ENCODE results near the gene OR8K1. TPM values are rescaled to one million over a fixed set of nuclear protein-coding genes. Genes with fewer than 3 reads are reported as not detected.

OR8K1 gene
- total and polyA plus RNA-seq, 7 donors: not detected

- Histone ChIP-seq H3K4me3 (no peak overlapping the region), H3K9me3 (no peaks in the 10 kb centered on the region), H3K27ac (no peak overlapping the region), H3K36me3 (no peaks in the 10 kb centered on the region), H3K27me3 (no peaks in the 10 kb centered on the region), H3K4me1 (no peaks in the 10 kb centered on the region)
- 88 to 89% methylated on average over 2 of the region's 2 CpGs for WGBS, 2 donors
- DNase-seq: no peak
- no peak for TF ChIP-seq CTCF (IDR thresholded peaks at IDR 0.05)
- no peak for TF ChIP-seq EP300 (IDR thresholded peaks at IDR 0.05)
- TF ChIP-seq POLR2A (IDR thresholded peaks at IDR 0.05): no peak
- TF ChIP-seq POLR2AphosphoS5 (IDR thresholded peaks at IDR 0.05): no peak
- intact Hi-C loops (cut with DNase I): no loop called here
Observed at GRCh38 chr11:56380120-56380519, 34.3 kb downstream of the OR8K1 start.

GRCh38 chr11:56394381-56394780 lies 48.5 kb downstream of the OR8K1 start:
- no peak for DNase-seq
- Histone ChIP-seq H3K9me3 (no peaks in the 10 kb centered on the region), H3K4me3 (no peak overlapping the region), H3K27ac (no peak overlapping the region), H3K4me1 (no peaks in the 10 kb centered on the region), H3K36me3 (no peaks in the 10 kb centered on the region), H3K27me3 (no peaks in the 10 kb centered on the region)
- intact Hi-C loops (cut with DNase I): no loop called here
- TF ChIP-seq EP300 (IDR thresholded peaks at IDR 0.05): no peak
- TF ChIP-seq POLR2A (IDR thresholded peaks at IDR 0.05): no peak
- no peak for TF ChIP-seq POLR2AphosphoS5 (IDR thresholded peaks at IDR 0.05)
- no peak for TF ChIP-seq CTCF (IDR thresholded peaks at IDR 0.05)
- WGBS, 2 donors: 73 to 83% methylated on average over 3 of the region's 3 CpGs

DNA sequence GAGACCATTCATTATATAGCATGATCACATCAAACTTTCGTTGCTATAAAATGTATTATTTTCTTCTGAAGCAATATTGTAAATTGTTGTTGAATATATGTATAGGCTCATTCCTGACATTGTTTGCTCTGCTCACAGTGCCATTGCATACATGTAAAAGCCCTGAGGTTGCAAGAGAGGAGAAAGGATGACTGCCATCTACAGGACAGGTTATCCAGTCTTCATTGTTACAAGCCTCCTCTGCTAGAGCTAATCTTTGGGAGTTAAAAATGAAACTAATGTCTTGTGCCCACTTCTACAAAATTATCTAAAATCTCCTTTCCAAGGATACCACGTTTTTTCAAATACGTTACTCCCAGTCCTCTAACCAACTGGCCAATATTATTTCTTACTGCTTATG lies 50.2 kb downstream of the OR8K1 start:
- TF ChIP-seq POLR2AphosphoS5 (IDR thresholded peaks at IDR 0.05): no peak
- TF ChIP-seq EP300 (IDR thresholded peaks at IDR 0.05): no peak
- no peak for TF ChIP-seq CTCF (IDR thresholded peaks at IDR 0.05)
- no peak for TF ChIP-seq POLR2A (IDR thresholded peaks at IDR 0.05)
- intact Hi-C loops (cut with DNase I): no loop called here

More for the DNA sequence above, 50.2 kb downstream of the OR8K1 start:
- H3K36me3 ChIP-seq: no peaks in the 10 kb centered on the region
- no peaks in the 10 kb centered on the region for H3K4me1 ChIP-seq
- WGBS, 2 donors: 74 to 84% methylated on average over 3 of the region's 3 CpGs
- H3K27me3 ChIP-seq: no peaks in the 10 kb centered on the region
- no peak overlapping the region for H3K27ac ChIP-seq
- no peaks in the 10 kb centered on the region for H3K9me3 ChIP-seq
- no peak overlapping the region for H3K4me3 ChIP-seq
- no peak for DNase-seq

Other genes with a start within 250 kb of the OR8K1 start
- gene OR8H2, start 242.4 kb upstream of the OR8K1 start, total RNA-seq: not detected
- gene OR8H2, start 242.4 kb upstream of the OR8K1 start, polyA plus RNA-seq: not detected
- gene OR8H3, start 223.7 kb upstream of the OR8K1 start, total RNA-seq: not detected
- gene OR8H3, start 223.7 kb upstream of the OR8K1 start, polyA plus RNA-seq: not detected
- gene OR8J3, start 205.8 kb upstream of the OR8K1 start, total RNA-seq: not detected
- not detected for gene OR8J3, start 205.8 kb upstream of the OR8K1 start, polyA plus RNA-seq
- gene OR8K5, start 185.7 kb upstream of the OR8K1 start, total RNA-seq: not detected
- not detected for gene OR8K5, start 185.7 kb upstream of the OR8K1 start, polyA plus RNA-seq
- not detected for gene OR5J2, start 169.4 kb upstream of the OR8K1 start, total RNA-seq
- not detected for gene OR5J2, start 169.4 kb upstream of the OR8K1 start, polyA plus RNA-seq
- gene OR5T2, start 111.8 kb upstream of the OR8K1 start, total RNA-seq: not detected
- not detected for gene OR5T2, start 111.8 kb upstream of the OR8K1 start, polyA plus RNA-seq
- gene OR5T3, start 93.8 kb upstream of the OR8K1 start, total RNA-seq: not detected
- not detected for gene OR5T3, start 93.8 kb upstream of the OR8K1 start, polyA plus RNA-seq
- not detected for gene OR5T1, start 71.9 kb upstream of the OR8K1 start, total RNA-seq
- not detected for gene OR5T1, start 71.9 kb upstream of the OR8K1 start, polyA plus RNA-seq
- gene OR8H1, start 53.8 kb upstream of the OR8K1 start, total RNA-seq: not detected
- gene OR8H1, start 53.8 kb upstream of the OR8K1 start, polyA plus RNA-seq: not detected
- not detected for gene OR8K3, start 30.9 kb upstream of the OR8K1 start, total RNA-seq
- not detected for gene OR8K3, start 30.9 kb upstream of the OR8K1 start, polyA plus RNA-seq
- not detected for gene OR8J1, start 8.3 kb downstream of the OR8K1 start, total RNA-seq
- not detected for gene OR8J1, start 8.3 kb downstream of the OR8K1 start, polyA plus RNA-seq
- gene OR8U1, start 29.6 kb downstream of the OR8K1 start, total RNA-seq: not detected
- not detected for gene OR8U1, start 29.6 kb downstream of the OR8K1 start, polyA plus RNA-seq
- gene OR5AL1, start 66.7 kb downstream of the OR8K1 start, total RNA-seq: not detected
- gene OR5AL1, start 66.7 kb downstream of the OR8K1 start, polyA plus RNA-seq: not detected
- gene OR5M3, start 127.3 kb downstream of the OR8K1 start, total RNA-seq: not detected
- not detected for gene OR5M3, start 127.3 kb downstream of the OR8K1 start, polyA plus RNA-seq
- gene OR5M8, start 145.3 kb downstream of the OR8K1 start, total RNA-seq: not detected
- not detected for gene OR5M8, start 145.3 kb downstream of the OR8K1 start, polyA plus RNA-seq
- not detected for gene OR5M11, start 197.2 kb downstream of the OR8K1 start, total RNA-seq
- gene OR5M11, start 197.2 kb downstream of the OR8K1 start, polyA plus RNA-seq: not detected
- gene OR5M10, start 231.7 kb downstream of the OR8K1 start, total RNA-seq: not detected
- gene OR5M10, start 231.7 kb downstream of the OR8K1 start, polyA plus RNA-seq: not detected

All from sigmoid colon (tissue), 7 donors.